HG03135 (cell line): ENCODE results near the gene HSD3B7.
"Not testable (repeated sequence)": the region's sequence is repeated elsewhere in the genome, so short reads cannot be mapped to it uniquely, and the experiment has no call there.

Experiments
- ATAC-seq: cut with Tn5 transposase; IDR thresholded peaks from one replicate; pipeline ENCODE4 v1.9.1; 2021; ENCODE audit warnings: mild to moderate bottlenecking, moderate library complexity; ENCODE audit not compliant: unreplicated experiment

HSD3B7 gene

DNA sequence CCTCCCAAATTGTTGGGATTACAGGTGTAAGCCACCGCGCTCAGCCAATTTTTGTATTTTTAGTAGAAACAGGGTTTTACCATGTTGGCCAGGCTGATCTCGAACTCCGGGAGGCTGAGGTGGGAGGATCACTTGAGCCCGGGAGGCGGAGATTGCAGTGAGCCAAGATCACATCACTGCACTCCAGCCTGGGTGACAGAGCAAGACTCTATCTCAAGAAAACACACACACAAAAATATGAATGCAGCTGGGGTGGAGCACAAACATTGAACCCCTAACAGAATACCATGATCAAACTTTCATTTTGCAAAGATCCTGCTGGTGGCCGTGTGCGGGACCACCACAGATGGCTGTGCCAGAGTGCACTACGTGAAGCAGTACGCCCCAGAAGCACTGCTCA, 32.7 kb downstream of the HSD3B7 start:
- ATAC-seq: not testable (repeated sequence)

DNA sequence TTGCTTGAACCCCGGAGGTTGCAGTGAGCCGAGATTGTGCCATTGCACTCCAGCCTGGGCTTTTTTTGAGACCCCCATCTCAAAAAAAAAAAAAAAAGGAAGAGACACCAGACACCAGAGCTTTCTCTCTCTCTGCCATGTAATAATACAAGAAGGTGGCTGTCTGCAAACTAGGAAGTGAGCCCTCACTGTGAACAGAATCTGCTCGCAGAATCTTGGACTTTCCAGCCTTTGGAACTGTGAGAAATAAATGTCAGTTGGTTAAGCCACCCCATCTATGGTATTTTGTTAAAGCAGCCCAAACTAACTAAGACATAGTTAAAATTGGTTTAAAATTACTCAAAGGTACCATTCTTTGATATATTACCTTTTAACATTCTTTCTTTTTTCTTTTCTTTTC, 35.5 kb downstream of the HSD3B7 start:
- no peak for ATAC-seq

DNA sequence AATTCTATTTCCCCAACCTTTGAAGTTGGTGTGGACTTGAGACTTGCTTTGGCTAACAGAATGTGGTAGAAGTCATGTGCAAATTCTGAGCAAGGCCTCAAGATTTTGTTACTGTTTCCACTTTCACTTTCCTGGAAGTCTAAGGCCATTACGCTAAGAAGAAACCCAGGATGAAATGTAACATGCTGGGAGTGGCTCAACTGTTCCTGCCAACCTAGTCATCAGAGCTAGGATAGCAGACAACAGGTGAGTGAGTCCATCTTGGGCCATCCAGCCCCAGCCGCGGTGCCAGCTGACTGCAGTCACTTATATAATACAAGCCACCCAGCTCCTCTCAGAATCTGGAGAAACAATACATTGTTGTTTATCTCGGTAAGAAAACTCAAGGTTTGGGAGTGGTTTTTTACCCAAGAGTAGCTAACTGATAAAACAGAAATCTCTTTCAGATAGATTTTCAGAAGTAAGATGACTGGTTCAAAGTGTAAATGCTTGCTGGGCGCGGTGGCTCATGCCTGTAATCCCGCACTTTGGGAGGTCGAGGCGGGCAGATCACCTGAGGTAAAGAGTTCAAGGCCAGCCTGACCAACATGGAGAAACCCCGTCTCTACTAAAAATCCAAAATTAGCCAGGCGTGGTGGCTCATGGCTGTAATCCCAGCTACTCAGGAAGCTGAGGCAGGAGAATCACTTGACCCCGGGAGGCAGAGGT, 37.7 kb downstream of the HSD3B7 start:
- no peak for ATAC-seq

DNA sequence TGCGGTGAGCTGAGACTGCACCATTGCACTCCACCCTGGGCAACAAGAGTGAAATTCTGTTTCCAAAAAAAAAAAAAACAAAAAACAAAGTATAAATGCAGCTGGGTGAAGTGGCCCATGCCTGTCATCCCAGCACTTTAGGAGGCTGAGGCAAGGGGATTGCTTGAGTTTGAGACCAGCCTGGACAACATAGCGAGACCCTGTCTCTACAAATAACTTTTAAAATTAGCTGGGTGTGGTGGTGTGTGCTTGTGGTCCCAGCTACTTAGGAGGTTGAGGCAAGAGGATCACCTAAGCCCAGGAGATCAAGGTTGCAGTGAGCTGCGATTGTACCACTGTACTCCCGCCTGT, 38.2 kb downstream of the HSD3B7 start:
- no peak for ATAC-seq

DNA sequence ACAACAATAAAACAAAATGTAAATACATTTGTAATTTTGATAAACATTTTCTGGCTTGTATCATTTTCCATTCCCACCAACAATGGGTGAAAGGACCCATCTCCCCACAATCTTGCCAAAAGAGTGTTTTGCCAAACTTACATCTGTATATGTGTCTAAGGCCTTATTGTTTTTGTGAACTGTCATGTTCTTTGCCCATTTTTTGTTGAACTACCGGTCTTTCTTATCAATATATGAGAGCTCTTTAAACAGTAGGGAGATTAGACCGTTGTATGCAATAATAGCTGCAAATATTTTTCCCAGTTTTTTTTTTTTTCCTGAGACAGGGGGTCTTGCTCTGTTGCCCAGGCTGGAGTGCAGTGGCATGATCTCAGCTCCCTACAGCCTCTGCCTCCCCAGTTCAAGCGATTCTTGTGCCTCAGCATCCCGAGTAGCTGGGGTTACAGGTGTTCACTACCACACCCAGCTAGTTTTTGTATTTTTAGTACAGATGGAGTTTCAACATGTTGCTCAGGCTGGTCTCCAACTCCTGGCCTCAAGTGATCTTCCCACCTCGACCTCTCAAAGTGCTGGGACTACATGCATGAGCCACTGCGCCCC, 38.7 kb downstream of the HSD3B7 start:
- no peak for ATAC-seq

DNA sequence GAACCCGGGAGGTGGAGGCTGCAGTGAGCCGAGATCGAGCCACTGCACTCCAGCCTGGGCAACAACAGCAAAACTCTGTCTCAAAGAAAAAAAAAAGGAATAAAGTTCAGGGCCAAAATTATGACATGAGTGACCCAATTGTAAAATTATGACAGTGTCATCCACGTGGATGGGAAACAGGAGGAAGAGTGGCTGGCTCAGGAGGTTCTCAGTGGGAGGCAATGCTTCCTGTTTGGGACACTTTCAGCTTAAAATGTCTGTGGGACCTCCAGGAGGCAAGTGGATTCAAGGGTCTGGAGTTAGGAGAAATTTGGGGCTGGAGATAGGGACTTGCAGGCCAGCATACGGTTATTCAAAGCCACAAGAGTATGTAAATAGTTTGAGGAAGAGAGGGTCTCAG, 40.3 kb downstream of the HSD3B7 start:
- ATAC-seq: no peak

DNA sequence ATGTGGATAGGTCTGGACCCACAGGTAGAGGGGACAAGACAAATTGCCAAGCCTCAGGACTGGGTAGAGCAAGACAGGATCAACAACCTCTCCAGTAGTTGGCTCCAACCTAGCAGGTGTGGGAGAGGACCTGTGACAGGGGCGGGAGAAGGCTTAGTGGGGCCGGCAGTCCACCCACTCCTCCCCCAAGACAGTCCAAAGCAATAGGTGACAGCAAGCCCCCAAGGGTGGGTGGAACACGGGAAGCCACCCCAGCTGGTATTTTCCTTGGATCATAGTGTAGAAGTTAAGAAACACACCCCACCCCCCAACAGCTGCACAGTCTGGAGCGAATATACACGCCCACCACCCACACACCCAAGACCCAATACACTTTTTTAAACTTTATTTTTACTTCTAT, 44.3 kb downstream of the HSD3B7 start:
- ATAC-seq: no peak

DNA sequence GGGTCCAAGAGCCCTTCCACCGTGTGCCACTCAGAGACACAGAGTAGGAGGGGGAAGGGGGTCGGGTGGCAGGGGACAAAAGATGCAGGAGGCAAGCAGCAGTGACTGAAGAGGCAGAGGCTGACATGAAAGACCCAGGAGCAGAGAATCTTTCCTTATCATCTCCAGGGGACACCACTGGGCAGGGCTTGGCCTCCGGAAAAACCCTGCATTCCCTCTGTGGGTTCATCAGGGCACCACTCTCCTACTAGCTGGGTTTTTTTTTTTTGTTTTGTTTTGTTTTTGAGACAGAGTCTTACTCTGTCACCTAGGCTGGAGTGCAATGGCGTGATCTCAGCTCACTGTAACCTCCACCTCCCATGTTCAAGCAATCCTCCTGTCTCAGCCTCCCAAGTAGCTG, 46.3 kb downstream of the HSD3B7 start:
- ATAC-seq: no peak

DNA sequence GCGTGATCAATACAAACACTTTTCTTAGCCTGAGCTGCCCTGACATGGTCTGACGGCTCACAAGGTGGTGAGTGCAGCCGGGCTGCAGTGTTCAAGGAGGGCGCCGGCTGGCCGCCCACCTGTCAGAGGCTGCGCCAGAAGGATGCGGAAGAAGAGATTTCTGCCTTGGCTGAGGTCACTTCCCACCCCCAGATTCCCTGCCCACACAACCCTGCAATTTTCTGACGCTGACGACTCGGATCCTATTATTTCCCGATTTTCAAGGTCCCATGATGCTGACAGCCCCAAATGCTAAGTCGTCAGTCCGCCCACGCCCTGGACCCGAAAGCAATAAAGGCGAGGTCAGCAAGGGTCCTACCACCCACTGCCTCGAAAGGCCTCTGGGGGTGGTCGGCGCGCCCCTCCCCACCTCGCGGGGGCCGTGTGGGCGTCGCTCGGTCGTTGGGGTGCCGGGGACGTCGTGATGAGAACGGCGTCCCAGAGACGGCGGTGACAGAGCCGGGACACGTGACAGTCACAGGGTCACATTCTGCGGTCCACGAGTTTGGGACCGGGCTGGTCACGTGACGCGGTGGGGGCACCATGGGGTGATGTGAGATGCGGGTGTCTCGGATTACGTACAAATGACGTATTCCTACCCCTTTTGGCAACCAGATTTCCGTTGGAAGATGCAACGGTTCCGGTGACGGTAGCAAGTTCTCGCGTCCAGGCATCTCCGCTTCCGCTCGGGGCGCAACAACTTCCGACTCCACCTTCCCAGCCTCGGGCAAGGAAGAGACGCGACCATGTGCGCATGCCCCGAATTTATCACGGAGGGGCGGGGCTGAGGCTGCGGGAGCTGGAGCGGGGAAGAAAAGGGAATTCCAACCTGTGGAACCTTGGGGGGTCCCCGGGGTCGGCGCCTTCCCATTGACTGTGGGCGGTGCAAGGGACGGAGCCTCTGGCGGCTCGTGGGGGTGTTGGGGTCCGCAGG, 48.0 kb downstream of the HSD3B7 start, which contains the start of gene STX4:
Gene STX4, plus strand, starts transcription at position 823 of the 973 bp plus-strand sequence. CDS start 248 bp downstream, outside the sequence.
- ATAC-seq: peak; percentile 71

DNA sequence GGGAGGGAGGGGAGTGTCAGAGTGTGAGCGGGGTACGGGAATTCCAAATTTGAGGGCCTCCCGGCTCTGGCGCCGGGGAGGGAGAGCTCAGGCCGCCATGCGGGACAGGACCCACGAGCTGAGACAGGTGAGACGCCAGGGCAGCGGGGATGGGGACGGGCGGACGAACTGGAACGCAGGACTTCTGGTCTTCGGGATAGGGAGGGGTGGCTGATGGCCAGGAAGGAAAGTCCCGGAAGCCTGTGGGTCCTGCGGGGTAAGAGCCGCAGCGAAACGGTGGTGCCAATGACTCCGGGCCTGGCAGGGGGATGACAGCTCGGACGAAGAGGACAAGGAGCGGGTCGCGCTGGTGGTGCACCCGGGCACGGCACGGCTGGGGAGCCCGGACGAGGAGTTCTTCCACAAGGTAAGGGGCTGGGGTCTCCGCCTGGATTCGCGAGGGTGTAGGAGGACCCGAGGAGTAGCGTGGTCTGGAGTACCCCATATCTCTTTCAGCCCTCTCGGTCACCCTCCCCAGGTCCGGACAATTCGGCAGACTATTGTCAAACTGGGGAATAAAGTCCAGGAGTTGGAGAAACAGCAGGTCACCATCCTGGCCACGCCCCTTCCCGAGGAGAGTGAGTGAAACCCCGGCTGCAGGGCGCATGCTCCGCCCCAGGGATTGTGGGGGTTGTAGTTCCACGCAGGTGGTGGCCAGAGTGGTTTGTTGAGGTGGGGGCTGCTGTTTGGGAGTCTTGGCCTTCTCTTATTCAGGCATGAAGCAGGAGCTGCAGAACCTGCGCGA, 48.9 kb downstream of the HSD3B7 start:
- ATAC-seq: peak; percentile 35

DNA sequence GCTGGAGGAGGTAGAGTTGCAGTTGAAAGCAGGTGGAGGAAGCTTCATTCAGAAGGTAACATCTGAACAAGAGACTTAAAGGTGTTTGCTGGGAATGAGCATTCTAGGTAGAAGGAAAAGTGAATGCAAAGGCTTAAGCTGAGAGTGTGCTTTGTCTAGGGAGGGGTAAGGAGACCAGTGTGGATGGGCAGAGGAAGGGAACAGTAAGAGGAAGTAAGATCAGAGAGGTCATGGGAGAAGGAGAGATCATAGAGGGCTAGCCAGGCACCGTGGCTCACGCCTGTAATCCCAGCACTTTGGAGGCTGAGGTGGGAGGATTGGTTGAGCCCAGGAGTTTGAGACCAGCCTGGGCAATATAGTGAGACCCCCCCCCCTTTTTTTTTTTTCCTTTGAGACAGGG, 51.7 kb downstream of the HSD3B7 start:
- no peak for ATAC-seq
